HG03066 (cell line): ENCODE results near the gene TTBK1.

Experiments
- ATAC-seq: cut with Tn5 transposase; IDR thresholded peaks from one replicate; pipeline ENCODE4 v1.9.1; 2021; ENCODE audit warnings: low read depth; ENCODE audit not compliant: unreplicated experiment

The TTBK1 gene

GRCh38 chr6:43254138-43254817 lies 11.0 kb downstream of the TTBK1 start:
- no peak for ATAC-seq

- no peak for ATAC-seq
Measured at GRCh38 chr6:43254846-43255245, 11.6 kb downstream of the TTBK1 start.

GRCh38 chr6:43255408-43256054 lies 12.2 kb downstream of the TTBK1 start:
- ATAC-seq = no peak

GRCh38 chr6:43256670-43257366 lies 13.5 kb downstream of the TTBK1 start:
- ATAC-seq = no peak

- ATAC-seq = no peak
Measured at GRCh38 chr6:43257367-43258145, 14.3 kb downstream of the TTBK1 start.

- no peak for ATAC-seq
Measured at GRCh38 chr6:43258180-43258579, 14.9 kb downstream of the TTBK1 start.

- no peak for ATAC-seq
Measured at GRCh38 chr6:43258807-43259686, 15.8 kb downstream of the TTBK1 start.

- no peak for ATAC-seq
Measured at GRCh38 chr6:43260791-43261190, 17.5 kb downstream of the TTBK1 start.

GRCh38 chr6:43261198-43261597 lies 17.9 kb downstream of the TTBK1 start:
- no peak for ATAC-seq

GRCh38 chr6:43262000-43262779 lies 18.9 kb downstream of the TTBK1 start:
- ATAC-seq = no peak

- ATAC-seq = no peak
Measured at GRCh38 chr6:43262780-43263313, 19.6 kb downstream of the TTBK1 start.

- ATAC-seq = no peak
Measured at GRCh38 chr6:43263314-43264178, 20.3 kb downstream of the TTBK1 start.

- no peak for ATAC-seq
Measured at GRCh38 chr6:43264599-43265145, 21.4 kb downstream of the TTBK1 start.

- ATAC-seq = no peak
Measured at GRCh38 chr6:43265564-43265963, 22.3 kb downstream of the TTBK1 start.

GRCh38 chr6:43267619-43268354 lies 24.5 kb downstream of the TTBK1 start:
- no peak for ATAC-seq

- ATAC-seq = no peak
Measured at GRCh38 chr6:43268355-43268700, 25.0 kb downstream of the TTBK1 start.

GRCh38 chr6:43268782-43269272 lies 25.5 kb downstream of the TTBK1 start:
- no peak for ATAC-seq
